ENCODE data around the gene MZB1. TPM values are rescaled to one million over a fixed set of nuclear protein-coding genes. Genes with fewer than 3 reads are reported as not detected.

Gene MZB1
- total and polyA plus RNA-seq, 8 donors = 0.28 to 11.6 (median 0.67) TPM; not detected in 3

GRCh38 chr5:139378101-139378825 is 11.4 kb downstream of the MZB1 start:
- no peak for ATAC-seq
- peaks cover 0 to under 1% (median 0%) of the 10 kb centered on the region in 3 donors for H3K4me1 ChIP-seq
- H3K27me3 ChIP-seq = no peaks in the 10 kb centered on the region
- no peak for TF ChIP-seq CTCF (IDR thresholded peaks at IDR 0.05)
- no peak for FAIRE-seq
- peak in 1 of 6 donors; percentile 41 for DNase-seq
- no peak overlapping the region for H3K27ac ChIP-seq
- no peaks in the 10 kb centered on the region for H3K36me3 ChIP-seq
- H3K9me3 ChIP-seq = no peaks in the 10 kb centered on the region
- H3K4me3 ChIP-seq = no peak overlapping the region
- 79 to 80% methylated on average over 46 to 47 of the region's 47 CpGs for WGBS, 2 donors
- intact Hi-C loops (cut with DNase I) = no loop called here

DNA sequence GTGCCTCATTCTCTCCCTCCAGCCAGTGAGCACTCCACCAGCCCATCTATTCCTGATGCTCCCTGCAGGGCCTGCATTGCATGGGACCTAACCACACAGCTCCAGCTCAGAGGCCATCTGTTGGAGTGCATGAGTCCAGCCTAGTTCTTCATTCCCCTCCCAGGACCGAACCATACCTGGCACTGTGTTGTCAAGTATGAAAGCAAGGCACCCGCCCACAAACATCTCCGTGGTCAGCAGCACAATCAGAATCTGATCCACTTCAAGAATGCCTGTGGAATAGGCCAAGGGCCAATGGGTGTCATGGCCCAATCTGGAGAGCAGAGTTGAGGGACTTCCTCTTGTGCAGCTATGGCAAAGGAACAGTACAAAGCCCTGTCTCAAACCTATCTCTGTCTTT is 12.5 kb downstream of the MZB1 start:
- no peak overlapping the region for H3K4me3 ChIP-seq
- H3K27me3 ChIP-seq = no peaks in the 10 kb centered on the region
- 86 to 88% methylated on average over 3 of the region's 3 CpGs for WGBS, 2 donors
- H3K4me1 ChIP-seq = no peaks in the 10 kb centered on the region
- ATAC-seq = no peak
- intact Hi-C loops (cut with DNase I) = no loop called here
- no peaks in the 10 kb centered on the region for H3K9me3 ChIP-seq
- H3K27ac ChIP-seq = no peak overlapping the region
- no peak for DNase-seq
- TF ChIP-seq CTCF (IDR thresholded peaks at IDR 0.05) = no peak
- no peak for FAIRE-seq
- H3K36me3 ChIP-seq = no peaks in the 10 kb centered on the region

- DNase-seq (no peak), ATAC-seq (no peak), FAIRE-seq (no peak)
- 91 to 92% methylated on average over 7 of the region's 7 CpGs for WGBS, 2 donors
- Histone ChIP-seq H3K27me3 (no peaks in the 10 kb centered on the region), H3K4me1 (no peaks in the 10 kb centered on the region), H3K4me3 (no peak overlapping the region), H3K36me3 (peaks cover 0 to 6% (median 0%) of the 10 kb centered on the region in 3 donors), H3K9me3 (no peaks in the 10 kb centered on the region), H3K27ac (no peak overlapping the region)
- TF ChIP-seq CTCF (IDR thresholded peaks at IDR 0.05) = no peak
- intact Hi-C loops (cut with DNase I) = no loop called here
These were observed 13.3 kb downstream of the MZB1 start for GRCh38 chr5:139376364-139376763.

DNA sequence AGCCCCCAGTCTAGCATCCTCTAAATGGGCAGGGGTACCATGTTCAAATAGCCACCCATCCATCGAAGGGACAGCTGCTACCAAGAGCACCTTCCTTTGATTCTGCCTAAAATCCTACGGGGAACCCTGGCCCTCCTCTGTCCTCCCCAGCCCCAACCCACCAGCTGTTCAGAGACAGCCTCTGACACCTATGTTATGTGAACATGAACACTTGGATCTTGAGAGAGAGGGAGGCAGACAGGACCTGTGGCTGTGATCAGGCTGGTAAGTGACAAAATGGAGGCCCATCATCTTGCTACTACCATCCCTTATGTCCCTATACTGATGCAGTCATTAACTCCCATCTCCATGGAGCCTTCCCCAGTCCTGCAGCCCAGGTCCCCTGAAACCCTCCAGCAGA is 14.8 kb downstream of the MZB1 start:
- Histone ChIP-seq H3K4me3 (no peak overlapping the region), H3K27me3 (no peaks in the 10 kb centered on the region), H3K27ac (no peak overlapping the region), H3K36me3 (peaks cover 0 to 6% (median 0%) of the 10 kb centered on the region in 3 donors), H3K9me3 (no peaks in the 10 kb centered on the region), H3K4me1 (no peaks in the 10 kb centered on the region)
- intact Hi-C loops (cut with DNase I) = no loop called here
- TF ChIP-seq CTCF (IDR thresholded peaks at IDR 0.05) = no peak
- no peak for FAIRE-seq
- peak in 1 of 6 donors; percentile 4 for DNase-seq
- ATAC-seq = no peak
- 93 to 100% methylated on average over 2 of the region's 2 CpGs for WGBS, 2 donors

Data from pancreas (tissue), 10 donors.